SK-N-SH treated with all-trans-retinoic acid at 6 μM for 48 hours (cell line): ENCODE measurements around the gene TNP2.

Experiments used
- ATAC-seq: fragments of 200-7000 bp; cut with Tn5 transposase; 3 replicates; pipeline ENCODE4 v1.9.1; 2020; ENCODE audit warnings: mild to moderate bottlenecking, moderate library complexity
- ARNTL ChIP-seq: fragments of 450-650 bp; formaldehyde crosslinking; IDR thresholded peaks from 2 replicates; pipeline ENCODE4 v1.5.0; 2020; ENCODE audit warnings: low read depth, mild to moderate bottlenecking, moderate library complexity, borderline replicate concordance
- BACH2 ChIP-seq: fragments of 250-450 bp; sonication (Bioruptor Pico); IDR thresholded peaks from 2 replicates; pipeline ENCODE4 v1.9.0; 2021; ENCODE audit warnings: mild to moderate bottlenecking, borderline replicate concordance
- CREB5 ChIP-seq: fragments of 250-450 bp; sonication (Bioruptor Pico); IDR thresholded peaks from 2 replicates; pipeline ENCODE4 v1.5.1; 2020; ENCODE audit warnings: low read depth, mild to moderate bottlenecking, moderate library complexity
- CSDC2 ChIP-seq: fragments of 250-450 bp; sonication (Bioruptor Pico); IDR thresholded peaks from 2 replicates; pipeline ENCODE4 v1.5.0; 2020; ENCODE audit warnings: mild to moderate bottlenecking, moderate library complexity
- CSRNP3 ChIP-seq: fragments of 250-450 bp; sonication (Bioruptor Pico); IDR thresholded peaks from 2 replicates; pipeline ENCODE4 v1.5.1; 2021; ENCODE audit warnings: mild to moderate bottlenecking, moderate library complexity
- ESRRG ChIP-seq: fragments of 250-450 bp; sonication (Bioruptor Pico); IDR thresholded peaks from 2 replicates; pipeline ENCODE4 v1.6.1; 2021; ENCODE audit warnings: mild to moderate bottlenecking
- GLIS3 ChIP-seq: fragments of 250-450 bp; sonication (Bioruptor Pico); IDR thresholded peaks from 2 replicates; pipeline ENCODE4 v1.5.0; 2020; ENCODE audit warnings: mild to moderate bottlenecking, moderate library complexity
- OSR1 ChIP-seq: fragments of 250-450 bp; sonication (Bioruptor Pico); IDR thresholded peaks from 2 replicates; pipeline ENCODE4 v1.8.0; 2022; ENCODE audit warnings: moderate library complexity, mild to moderate bottlenecking, inconsistent platforms
- POU6F1 ChIP-seq: fragments of 250-450 bp; sonication (Bioruptor Pico); IDR thresholded peaks from 2 replicates; pipeline ENCODE4 v1.8.0; 2021; ENCODE audit warnings: low read depth, mild to moderate bottlenecking, moderate library complexity, borderline replicate concordance
- PPARA ChIP-seq: fragments of 250-450 bp; sonication (Bioruptor Pico); IDR thresholded peaks from 2 replicates; pipeline ENCODE4 v1.5.0; 2020; ENCODE audit warnings: mild to moderate bottlenecking, borderline replicate concordance
- RARB ChIP-seq: fragments of 250-450 bp; sonication (Bioruptor Pico); IDR thresholded peaks from 2 replicates; pipeline ENCODE4 v1.8.0; 2021; ENCODE audit warnings: mild to moderate bottlenecking, moderate library complexity
- SNAI2 ChIP-seq: fragments of 250-450 bp; sonication (Bioruptor Pico); IDR thresholded peaks from 2 replicates; pipeline ENCODE4 v1.5.0; 2020; ENCODE audit warnings: mild to moderate bottlenecking, moderate library complexity
- TCF4 ChIP-seq: fragments of 250-450 bp; sonication (Bioruptor Pico); IDR thresholded peaks from 2 replicates; pipeline ENCODE4 v1.8.0; 2021; ENCODE audit warnings: mild to moderate bottlenecking, moderate library complexity, borderline replicate concordance
- TOX ChIP-seq: fragments of 250-450 bp; sonication (Bioruptor Pico); IDR thresholded peaks from 2 replicates; pipeline ENCODE4 v1.8.0; 2021; ENCODE audit warnings: mild to moderate bottlenecking, moderate library complexity, borderline replicate concordance
- TSHZ2 ChIP-seq: fragments of 250-450 bp; sonication (Bioruptor Pico); IDR thresholded peaks from 2 replicates; pipeline ENCODE4 v1.5.0; 2020; ENCODE audit warnings: mild to moderate bottlenecking, moderate library complexity
- ZC3H10 ChIP-seq: fragments of 250-450 bp; sonication (Bioruptor Pico); IDR thresholded peaks from 2 replicates; pipeline ENCODE4 v1.5.1; 2021; ENCODE audit warnings: mild to moderate bottlenecking, moderate library complexity
- ZFP30 ChIP-seq: fragments of 450-650 bp; formaldehyde crosslinking; IDR thresholded peaks from 2 replicates; pipeline ENCODE4 v1.5.0; 2022; ENCODE audit warnings: mild to moderate bottlenecking, moderate library complexity
- ZNF565 ChIP-seq: fragments of 450-650 bp; formaldehyde crosslinking; conservative IDR thresholded peaks from 2 replicates; pipeline ENCODE4 v1.5.0; 2020; ENCODE audit warnings: low read depth, mild to moderate bottlenecking, moderate library complexity
- ZNF8 ChIP-seq: fragments of 450-650 bp; formaldehyde crosslinking; IDR thresholded peaks from 2 replicates; pipeline ENCODE4 v1.5.0; 2020; ENCODE audit warnings: mild to moderate bottlenecking, moderate library complexity

TNP2 gene

GRCh38 chr16:11250786-11251524 lies 18.2 kb downstream of the TNP2 start:
- no peak for ATAC-seq
- no peak for TF ChIP-seq TCF4 (CRISPR knock-in tag)
- TF ChIP-seq, all 23 proteins: peak for 0

GRCh38 chr16:11250091-11250785 lies 18.9 kb downstream of the TNP2 start:
- peak; percentile 36 for ATAC-seq
- TF ChIP-seq SNAI2 (CRISPR knock-in tag), result no peak
- no peak for TF ChIP-seq POU6F1 (CRISPR knock-in tag)
- TF ChIP-seq TSHZ2 (CRISPR knock-in tag), result no peak
- TF ChIP-seq ZC3H10 (CRISPR knock-in tag), result no peak
- TF ChIP-seq ZNF8 (CRISPR knock-in tag), result no peak
- TF ChIP-seq BACH2, result no peak
- no peak for TF ChIP-seq TCF4 (CRISPR knock-in tag)
- no peak for TF ChIP-seq TOX
- TF ChIP-seq GLIS3 (CRISPR knock-in tag), result no peak
- no peak for TF ChIP-seq OSR1 (CRISPR knock-in tag)
- TF ChIP-seq, all 23 proteins: peak for 0

GRCh38 chr16:11249233-11250061 lies 19.7 kb downstream of the TNP2 start:
- TF ChIP-seq POU6F1 (CRISPR knock-in tag) (no peak), ZNF565 (CRISPR knock-in tag) (no peak), ZNF8 (CRISPR knock-in tag) (no peak), ESRRG (CRISPR knock-in tag) (no peak), GLIS3 (CRISPR knock-in tag) (no peak), PPARA (CRISPR knock-in tag) (no peak), BACH2 (no peak), OSR1 (CRISPR knock-in tag) (no peak), CREB5 (CRISPR knock-in tag) (no peak), ZC3H10 (CRISPR knock-in tag) (no peak), SNAI2 (CRISPR knock-in tag) (no peak), ARNTL (CRISPR knock-in tag) (no peak), TSHZ2 (CRISPR knock-in tag) (no peak), CSRNP3 (CRISPR knock-in tag) (no peak), RARB (CRISPR knock-in tag) (no peak), CSDC2 (CRISPR knock-in tag) (no peak), ZFP30 (CRISPR knock-in tag) (no peak)
- peak; percentile 13; the same call in 2 of the 3 replicates for ATAC-seq
